ENCODE measurements around the gene ATE1.
A peak's percentile ranks its signal among the peaks of the same experiment; 100 is the strongest.
"Not testable (repeated sequence)": the region's sequence is repeated elsewhere in the genome, so short reads cannot be mapped to it uniquely, and the experiment has no call there.

Gene ATE1

GRCh38 chr10:121919666-121920065 is 8.2 kb downstream of the ATE1 start:
- Mint-ChIP-seq H3K36me3 (peaks cover 24% of the 10 kb centered on the region), H3K27me3 (no peaks in the 10 kb centered on the region), H3K4me3 (peak overlapping the region; percentile 27), H3K27ac (no peak overlapping the region), H3K4me1 (peaks cover 13% of the 10 kb centered on the region), H3K9me3 (no peaks in the 10 kb centered on the region)
- ATAC-seq (ENCODE audit: low read depth) (peak; percentile 45), DNase-seq (ENCODE audit: low spot score in 2 of 2) (no peak)

GRCh38 chr10:121918800-121919199 is 9.0 kb downstream of the ATE1 start:
- H3K36me3 Mint-ChIP-seq = peaks cover 26% of the 10 kb centered on the region

GRCh38 chr10:121914661-121915060 is 13.2 kb downstream of the ATE1 start:
- no peak overlapping the region for H3K27ac Mint-ChIP-seq

More at GRCh38 chr10:121918800-121919199, 9.0 kb downstream of the ATE1 start:
- H3K9me3 Mint-ChIP-seq; DNase-seq (ENCODE audit: low spot score in 2 of 2); ATAC-seq (ENCODE audit: low read depth); H3K4me3 Mint-ChIP-seq; H3K27me3 Mint-ChIP-seq; H3K27ac Mint-ChIP-seq: not testable (repeated sequence)
- peaks cover 14% of the 10 kb centered on the region for H3K4me1 Mint-ChIP-seq

GRCh38 chr10:121911421-121911697 is 16.5 kb downstream of the ATE1 start:
- Mint-ChIP-seq H3K27me3 (no peaks in the 10 kb centered on the region), H3K27ac (no peak overlapping the region), H3K36me3 (peaks cover 22% of the 10 kb centered on the region), H3K4me3 (no peak overlapping the region), H3K9me3 (no peaks in the 10 kb centered on the region), H3K4me1 (peaks cover 5% of the 10 kb centered on the region)
- ATAC-seq (ENCODE audit: low read depth) (no peak), DNase-seq (ENCODE audit: low spot score in 2 of 2) (no peak)

More at GRCh38 chr10:121914661-121915060, 13.2 kb downstream of the ATE1 start:
- no peak for DNase-seq (ENCODE audit: low spot score in 2 of 2)
- Mint-ChIP-seq H3K9me3 (no peaks in the 10 kb centered on the region), H3K4me3 (no peak overlapping the region), H3K4me1 (peaks cover 11% of the 10 kb centered on the region), H3K36me3 (peaks cover 21% of the 10 kb centered on the region), H3K27me3 (no peaks in the 10 kb centered on the region)
- no peak for ATAC-seq (ENCODE audit: low read depth)

- Mint-ChIP-seq H3K27ac (peak overlapping the region; percentile 76), H3K36me3 (peaks cover 22% of the 10 kb centered on the region), H3K4me3 (no peak overlapping the region), H3K27me3 (no peaks in the 10 kb centered on the region), H3K4me1 (peaks cover 5% of the 10 kb centered on the region), H3K9me3 (no peaks in the 10 kb centered on the region)
- ATAC-seq (ENCODE audit: low read depth) (no peak), DNase-seq (ENCODE audit: low spot score in 2 of 2) (no peak)
Observed at GRCh38 chr10:121910673-121911420, 17.0 kb downstream of the ATE1 start.

GRCh38 chr10:121904888-121905287 is 22.9 kb downstream of the ATE1 start:
- Mint-ChIP-seq H3K4me3 (no peak overlapping the region), H3K4me1 (no peaks in the 10 kb centered on the region), H3K27me3 (no peaks in the 10 kb centered on the region), H3K36me3 (peaks cover 11% of the 10 kb centered on the region), H3K9me3 (no peaks in the 10 kb centered on the region), H3K27ac (no peak overlapping the region)
- no peak for ATAC-seq (ENCODE audit: low read depth)
- no peak for DNase-seq (ENCODE audit: low spot score in 2 of 2)

GRCh38 chr10:121900443-121901174 is 27.2 kb downstream of the ATE1 start:
- no peaks in the 10 kb centered on the region for H3K4me1 Mint-ChIP-seq
- peak in 1 of 2 donors; percentile 17 for DNase-seq (ENCODE audit: low spot score in 2 of 2)
- H3K4me3 Mint-ChIP-seq = no peak overlapping the region
- peaks cover 21% of the 10 kb centered on the region for H3K36me3 Mint-ChIP-seq
- ATAC-seq (ENCODE audit: low read depth) = peak; percentile 55
- H3K27me3 Mint-ChIP-seq = no peaks in the 10 kb centered on the region
- no peaks in the 10 kb centered on the region for H3K9me3 Mint-ChIP-seq
- no peak overlapping the region for H3K27ac Mint-ChIP-seq

- Mint-ChIP-seq H3K27ac (no peak overlapping the region), H3K4me1 (no peaks in the 10 kb centered on the region), H3K27me3 (no peaks in the 10 kb centered on the region), H3K4me3 (no peak overlapping the region), H3K36me3 (peaks cover 19% of the 10 kb centered on the region), H3K9me3 (no peaks in the 10 kb centered on the region)
- no peak for DNase-seq (ENCODE audit: low spot score in 2 of 2)
- no peak for ATAC-seq (ENCODE audit: low read depth)
Observed at GRCh38 chr10:121899727-121900126, 28.1 kb downstream of the ATE1 start.

- no peak overlapping the region for H3K27ac Mint-ChIP-seq
- no peaks in the 10 kb centered on the region for H3K27me3 Mint-ChIP-seq
- peaks cover 5% of the 10 kb centered on the region for H3K36me3 Mint-ChIP-seq
- H3K9me3 Mint-ChIP-seq = no peaks in the 10 kb centered on the region
- no peak overlapping the region for H3K4me3 Mint-ChIP-seq
- H3K4me1 Mint-ChIP-seq = no peaks in the 10 kb centered on the region
- ATAC-seq (ENCODE audit: low read depth) (no peak), DNase-seq (ENCODE audit: low spot score in 2 of 2) (no peak)
Observed at GRCh38 chr10:121891103-121891502, 36.7 kb downstream of the ATE1 start.

GRCh38 chr10:121889212-121889611 is 38.6 kb downstream of the ATE1 start:
- H3K9me3 Mint-ChIP-seq = no peaks in the 10 kb centered on the region
- DNase-seq (ENCODE audit: low spot score in 2 of 2) (no peak), ATAC-seq (ENCODE audit: low read depth) (no peak)
- H3K36me3 Mint-ChIP-seq = peaks cover 4% of the 10 kb centered on the region
- H3K4me1 Mint-ChIP-seq = no peaks in the 10 kb centered on the region
- H3K27me3 Mint-ChIP-seq = no peaks in the 10 kb centered on the region
- no peak overlapping the region for H3K4me3 Mint-ChIP-seq
- H3K27ac Mint-ChIP-seq = no peak overlapping the region

- H3K27me3 Mint-ChIP-seq = no peaks in the 10 kb centered on the region
- ATAC-seq (ENCODE audit: low read depth) (peak; percentile 66), DNase-seq (ENCODE audit: low spot score in 2 of 2) (peak; percentile 7 to 23)
- peaks cover 3% of the 10 kb centered on the region for H3K36me3 Mint-ChIP-seq
- no peak overlapping the region for H3K27ac Mint-ChIP-seq
- no peak overlapping the region for H3K4me3 Mint-ChIP-seq
- H3K9me3 Mint-ChIP-seq = no peaks in the 10 kb centered on the region
- no peaks in the 10 kb centered on the region for H3K4me1 Mint-ChIP-seq
Observed at GRCh38 chr10:121886997-121887622, 40.7 kb downstream of the ATE1 start.

GRCh38 chr10:121886181-121886580 is 41.6 kb downstream of the ATE1 start:
- H3K4me3 Mint-ChIP-seq = no peak overlapping the region
- H3K36me3 Mint-ChIP-seq = peaks cover 3% of the 10 kb centered on the region
- ATAC-seq (ENCODE audit: low read depth) (no peak), DNase-seq (ENCODE audit: low spot score in 2 of 2) (no peak)
- no peaks in the 10 kb centered on the region for H3K27me3 Mint-ChIP-seq
- no peak overlapping the region for H3K27ac Mint-ChIP-seq
- no peaks in the 10 kb centered on the region for H3K4me1 Mint-ChIP-seq
- no peaks in the 10 kb centered on the region for H3K9me3 Mint-ChIP-seq

GRCh38 chr10:121880895-121881294 is 46.9 kb downstream of the ATE1 start:
- no peaks in the 10 kb centered on the region for H3K27me3 Mint-ChIP-seq
- no peaks in the 10 kb centered on the region for H3K9me3 Mint-ChIP-seq
- no peak overlapping the region for H3K4me3 Mint-ChIP-seq
- H3K27ac Mint-ChIP-seq = no peak overlapping the region
- peaks cover 16% of the 10 kb centered on the region for H3K36me3 Mint-ChIP-seq
- DNase-seq (ENCODE audit: low spot score in 2 of 2) (no peak), ATAC-seq (ENCODE audit: low read depth) (no peak)
- peaks cover 2% of the 10 kb centered on the region for H3K4me1 Mint-ChIP-seq

GRCh38 chr10:121879476-121879875 is 48.4 kb downstream of the ATE1 start:
- no peak for DNase-seq (ENCODE audit: low spot score in 2 of 2)
- no peak overlapping the region for H3K4me3 Mint-ChIP-seq

More at GRCh38 chr10:121879476-121879875, 48.4 kb downstream of the ATE1 start:
- Mint-ChIP-seq H3K27ac (no peak overlapping the region), H3K9me3 (no peaks in the 10 kb centered on the region), H3K4me1 (peaks cover 2% of the 10 kb centered on the region), H3K27me3 (no peaks in the 10 kb centered on the region), H3K36me3 (peaks cover 19% of the 10 kb centered on the region)
- no peak for ATAC-seq (ENCODE audit: low read depth)
